Stimulated activated CD4-positive, alpha-beta T cell treated with anti-CD3 and anti-CD28 coated beads, Interleukin-2, amount 100 ng/mL, for 4 hours (primary cell): Measurements from ENCODE around the gene CGB5.

Source experiments
- DNase-seq: peaks from one replicate; pipeline ENCODE4 v3.0.0-alpha.2; 2020; ENCODE audit warnings: low read depth

The CGB5 gene

DNA sequence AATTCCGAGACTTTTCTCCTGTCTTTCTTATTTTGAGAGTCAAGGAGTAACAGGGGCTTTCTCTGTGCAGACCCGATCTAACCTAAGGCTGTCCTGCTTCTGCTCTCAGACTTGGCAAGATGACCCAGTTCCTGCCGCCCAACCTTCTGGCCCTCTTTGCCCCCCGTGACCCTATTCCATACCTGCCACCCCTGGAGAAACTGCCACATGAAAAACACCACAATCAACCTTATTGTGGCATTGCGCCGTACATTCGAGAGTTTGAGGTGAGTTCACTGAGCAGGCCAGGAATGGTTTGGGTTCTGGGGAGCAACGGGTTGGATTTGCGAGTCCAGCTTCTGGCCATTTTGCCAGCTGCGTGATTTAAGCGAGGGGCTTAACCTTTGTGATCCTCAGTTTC, 42.6 kb downstream of the CGB5 start:
- DNase-seq: no peak

DNA sequence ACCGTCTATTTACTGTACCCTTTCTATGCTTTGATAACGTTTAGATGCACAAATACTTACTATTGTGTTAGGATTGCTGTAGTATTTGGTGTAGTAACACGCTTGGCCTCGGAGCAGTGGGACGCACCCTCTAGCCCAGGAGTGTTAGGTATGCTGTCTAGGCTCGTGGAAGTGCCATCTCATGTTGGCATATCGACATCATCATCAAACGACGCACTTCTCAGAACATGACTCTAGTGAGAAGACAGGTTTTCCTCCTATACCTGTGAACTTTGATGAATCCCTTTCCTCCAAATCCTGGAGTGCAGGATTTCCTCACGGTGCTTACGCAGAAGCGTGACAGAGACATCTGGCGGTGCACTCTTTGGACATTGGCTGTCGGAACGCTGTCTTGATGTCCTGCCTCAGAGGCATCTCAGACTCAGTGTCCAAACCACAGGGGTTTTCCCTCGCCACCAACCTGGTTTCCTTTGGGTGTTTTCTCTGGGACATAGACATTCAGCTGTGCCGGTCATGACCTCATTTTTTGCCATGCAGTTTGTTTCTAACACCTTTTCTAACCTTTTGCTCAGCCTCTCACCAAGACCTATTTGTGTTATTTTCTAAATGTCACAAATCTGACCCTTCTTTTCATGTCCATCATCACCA, 47.9 kb downstream of the CGB5 start:
- no peak for DNase-seq

- no peak for DNase-seq
These were observed 49.0 kb downstream of the CGB5 start for GRCh38 chr19:49092686-49093085.
